Activated CD8-positive, alpha-beta memory T cell treated with anti-CD3 and anti-CD28 coated beads, Interleukin-2, amount 50 U/mL, for 24 hours (primary cell): Measurements from ENCODE around the gene ARL14EP.

Experiments used
- DNase-seq: peaks from one replicate; pipeline ENCODE4 v3.0.0-alpha.2; 2020; ENCODE audit errors: extremely low read depth

The ARL14EP gene

GRCh38 chr11:30322826-30323710, at the start of gene ARL14EP:
Gene ARL14EP (plus strand): TSS chr11:30323104. CDS start chr11:30330949, 7,845 bp downstream.
- peak; percentile 73 for DNase-seq

GRCh38 chr11:30277176-30277575, 45.7 kb upstream of the ARL14EP start:
- DNase-seq = no peak

- DNase-seq = no peak
Observed at GRCh38 chr11:30279796-30280195, 43.1 kb upstream of the ARL14EP start.

GRCh38 chr11:30281476-30282288, 41.2 kb upstream of the ARL14EP start:
- DNase-seq = no peak

GRCh38 chr11:30282289-30282631, 40.6 kb upstream of the ARL14EP start:
- DNase-seq = no peak

- no peak for DNase-seq
Observed at GRCh38 chr11:30284836-30285235, 38.1 kb upstream of the ARL14EP start.

GRCh38 chr11:30285416-30286121, 37.3 kb upstream of the ARL14EP start:
- DNase-seq = no peak

- no peak for DNase-seq
Observed at GRCh38 chr11:30291331-30291730, 31.6 kb upstream of the ARL14EP start.

GRCh38 chr11:30292545-30292944, 30.4 kb upstream of the ARL14EP start:
- no peak for DNase-seq

GRCh38 chr11:30295178-30295885, 27.6 kb upstream of the ARL14EP start:
- DNase-seq = no peak

- no peak for DNase-seq
Observed at GRCh38 chr11:30304620-30305019, 18.3 kb upstream of the ARL14EP start.

GRCh38 chr11:30310623-30311022, 12.3 kb upstream of the ARL14EP start:
- no peak for DNase-seq

GRCh38 chr11:30311189-30311588, 11.7 kb upstream of the ARL14EP start:
- no peak for DNase-seq

- no peak for DNase-seq
Observed at GRCh38 chr11:30312243-30312642, 10.7 kb upstream of the ARL14EP start.

GRCh38 chr11:30313580-30313979, 9.3 kb upstream of the ARL14EP start:
- no peak for DNase-seq

GRCh38 chr11:30314625-30315024, 8.3 kb upstream of the ARL14EP start:
- no peak for DNase-seq

- DNase-seq = no peak
Observed at GRCh38 chr11:30316237-30316636, 6.7 kb upstream of the ARL14EP start.

- DNase-seq = no peak
Observed at GRCh38 chr11:30317030-30317429, 5.9 kb upstream of the ARL14EP start.

GRCh38 chr11:30321321-30321720, 1.6 kb upstream of the ARL14EP start:
- no peak for DNase-seq

- no peak for DNase-seq
Observed at GRCh38 chr11:30322191-30322590, 713 bp upstream of the ARL14EP start.

GRCh38 chr11:30326114-30326778, 3.3 kb downstream of the ARL14EP start:
- DNase-seq = no peak
